Panc1 (cell line): ENCODE results near the gene BRD3. TPM values are rescaled to one million over a fixed set of nuclear protein-coding genes. Genes with fewer than 3 reads are reported as not detected.

Experiments used
- ATAC-seq: fragments of 200-7000 bp; cut with Tn5 transposase; 2 replicates; pipeline ENCODE4 v1.9.1; 2020; ENCODE audit warnings: mild to moderate bottlenecking, moderate library complexity
- BruUV-seq: library from RNA; stranded (reverse); fragments of 400-500 nt; replicated peaks from 2 replicates; lab custom pipeline; 2021; lab: Mats Ljungman, UMichigan
- CTCF ChIA-PET: fragments of 300-600 bp; sonication (Branson Sonifier 250); formaldehyde crosslinking; loops from one replicate; lab custom pipeline; 2022; ENCODE audit warnings: antibody characterized with exemption; lab: Charles Lee
- POLR2A ChIA-PET: fragments of 300-600 bp; sonication (Branson Sonifier 250); formaldehyde crosslinking; loops from one replicate; lab custom pipeline; 2022; ENCODE audit warnings: antibody characterized with exemption; lab: Charles Lee
- DNase-seq: peaks from one replicate; pipeline ENCODE4 v3.0.0-alpha.2; 2010; ENCODE audit warnings: low read depth, low spot score
- H3K27ac ChIP-seq: 2 replicates; pipeline ENCODE4 v1.5.1; 2011; ENCODE audit warnings: mild to moderate bottlenecking, low read length, inconsistent platforms
- H3K27me3 ChIP-seq: fragments of 200-500 bp; sonication (Bioruptor generic); 2 replicates; pipeline ENCODE4 v1.6.0; 2014; ENCODE audit warnings: low read length, inconsistent platforms; ENCODE audit not compliant: control insufficient read depth, insufficient read depth
- H3K36me3 ChIP-seq: fragments of 200-500 bp; sonication (Bioruptor generic); 2 replicates; pipeline ENCODE4 v1.5.1; 2014; ENCODE audit warnings: inconsistent platforms, mild to moderate bottlenecking, low read length, moderate library complexity; ENCODE audit not compliant: control insufficient read depth, insufficient read depth
- H3K4me1 ChIP-seq: 2 replicates; pipeline ENCODE4 v1.5.1; 2011; ENCODE audit warnings: inconsistent platforms, mild to moderate bottlenecking, low read length, moderate library complexity; ENCODE audit not compliant: control insufficient read depth, insufficient read depth
- H3K4me3 ChIP-seq, 2 experiments: 2 replicates each; pipeline ENCODE4 v1.5.1; 2011 to 2012; ENCODE audit warnings: low read depth in 2 of 2, low read length in 2 of 2, mild to moderate bottlenecking in 2 of 2, inconsistent platforms in 1 of 2, moderate library complexity in 1 of 2
- H3K9me3 ChIP-seq: fragments of 200-500 bp; sonication (Bioruptor generic); 2 replicates; pipeline ENCODE4 v1.5.1; 2014; ENCODE audit warnings: low read depth, mild to moderate bottlenecking, inconsistent platforms, low read length, moderate library complexity; ENCODE audit not compliant: control insufficient read depth, insufficient read depth
- CTCF ChIP-seq: fragments of 450-650 bp; IDR thresholded peaks from 2 replicates; pipeline ENCODE4 v1.5.1; 2017; ENCODE audit warnings: mild to moderate bottlenecking
- POLR2AphosphoS5 ChIP-seq: IDR thresholded peaks from 2 replicates; pipeline ENCODE4 v1.6.1; 2012; ENCODE audit warnings: mild to moderate bottlenecking, low read depth, low read length, moderate library complexity
- SIN3A ChIP-seq: IDR thresholded peaks from 2 replicates; pipeline ENCODE4 v1.6.1; 2012; ENCODE audit warnings: low read depth, mild to moderate bottlenecking, low read length, moderate library complexity, borderline replicate concordance; ENCODE audit not compliant: insufficient read depth
- TCF7L2 ChIP-seq: IDR thresholded peaks from 2 replicates; pipeline ENCODE4 v1.6.1; 2011; ENCODE audit warnings: mild to moderate bottlenecking, low read depth, low read length, inconsistent platforms
- in situ Hi-C: cut with HindIII; loops from 2 replicates; pipeline ENCODE4 v1.10.0; 2016; ENCODE audit warnings: low sequenced_read_pairs, low pct_unique_long_range_greater_than_20kb
- intact Hi-C: fragments of 100-400 bp; cut with micrococcal nuclease; formaldehyde crosslinking; loops from one replicate; pipeline ENCODE4 v1.10.0; 2022; ENCODE audit not compliant: unreplicated experiment
- total RNA-seq: library from RNA; stranded (reverse); gene quantifications from one replicate; pipeline ENCODE4 v1.2.1, GENCODE V29; 2021; ENCODE audit not compliant: unreplicated experiment
- TF ChIP-seq, protein P1 (sequence below), 2 experiments: IDR thresholded peaks; 2 replicates each; pipeline ENCODE4 v1.6.1; 2011 to 2012; ENCODE audit warnings: low read depth in 2 of 2, control low read depth in 1 of 2, low read length in 1 of 2, mild to moderate bottlenecking in 1 of 2, moderate library complexity in 1 of 2; ENCODE audit not compliant: insufficient read depth in 1 of 2

The BRD3 gene
- total RNA-seq, 1 experiment from 2014 or later = 27.6 TPM

DNA sequence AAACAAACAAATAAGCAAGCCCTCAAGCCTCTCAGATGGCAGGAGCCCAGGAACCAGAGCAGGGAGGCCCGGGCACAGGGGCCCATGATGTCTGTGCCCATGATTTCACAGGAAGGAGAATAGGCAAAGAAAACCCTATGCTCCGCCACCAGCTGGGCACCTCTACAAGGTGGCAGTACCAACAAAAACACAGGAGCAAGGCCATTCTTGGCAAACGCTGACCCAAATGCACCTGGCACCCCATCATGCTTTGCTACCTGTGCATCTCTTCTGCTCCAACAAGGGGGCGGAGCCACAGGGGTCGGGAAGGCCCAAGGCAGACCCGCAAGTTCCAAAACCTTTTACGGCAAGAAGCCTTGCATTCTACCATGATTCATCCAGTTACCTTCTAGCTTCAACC is 3.1 kb downstream of the BRD3 start:
- in situ Hi-C loops = no loop called here
- no TSS peak for BruUV-seq
- ATAC-seq = no peak
- Histone ChIP-seq H3K36me3 (no peaks in the 10 kb centered on the region; the same call in 1 of the 2 replicates), H3K27ac (no peak overlapping the region), H3K4me1 (no peaks in the 10 kb centered on the region; the same call in 1 of the 2 replicates), H3K27me3 (no peaks in the 10 kb centered on the region), H3K9me3 (no peaks in the 10 kb centered on the region), H3K4me3 (no peak overlapping the region)
- ChIA-PET CTCF (no interaction called here), POLR2A (no interaction called here)
- TF ChIP-seq TCF7L2 (no peak), POLR2AphosphoS5 (no peak), CTCF (no peak)
- TF ChIP-seq, protein P1, sequence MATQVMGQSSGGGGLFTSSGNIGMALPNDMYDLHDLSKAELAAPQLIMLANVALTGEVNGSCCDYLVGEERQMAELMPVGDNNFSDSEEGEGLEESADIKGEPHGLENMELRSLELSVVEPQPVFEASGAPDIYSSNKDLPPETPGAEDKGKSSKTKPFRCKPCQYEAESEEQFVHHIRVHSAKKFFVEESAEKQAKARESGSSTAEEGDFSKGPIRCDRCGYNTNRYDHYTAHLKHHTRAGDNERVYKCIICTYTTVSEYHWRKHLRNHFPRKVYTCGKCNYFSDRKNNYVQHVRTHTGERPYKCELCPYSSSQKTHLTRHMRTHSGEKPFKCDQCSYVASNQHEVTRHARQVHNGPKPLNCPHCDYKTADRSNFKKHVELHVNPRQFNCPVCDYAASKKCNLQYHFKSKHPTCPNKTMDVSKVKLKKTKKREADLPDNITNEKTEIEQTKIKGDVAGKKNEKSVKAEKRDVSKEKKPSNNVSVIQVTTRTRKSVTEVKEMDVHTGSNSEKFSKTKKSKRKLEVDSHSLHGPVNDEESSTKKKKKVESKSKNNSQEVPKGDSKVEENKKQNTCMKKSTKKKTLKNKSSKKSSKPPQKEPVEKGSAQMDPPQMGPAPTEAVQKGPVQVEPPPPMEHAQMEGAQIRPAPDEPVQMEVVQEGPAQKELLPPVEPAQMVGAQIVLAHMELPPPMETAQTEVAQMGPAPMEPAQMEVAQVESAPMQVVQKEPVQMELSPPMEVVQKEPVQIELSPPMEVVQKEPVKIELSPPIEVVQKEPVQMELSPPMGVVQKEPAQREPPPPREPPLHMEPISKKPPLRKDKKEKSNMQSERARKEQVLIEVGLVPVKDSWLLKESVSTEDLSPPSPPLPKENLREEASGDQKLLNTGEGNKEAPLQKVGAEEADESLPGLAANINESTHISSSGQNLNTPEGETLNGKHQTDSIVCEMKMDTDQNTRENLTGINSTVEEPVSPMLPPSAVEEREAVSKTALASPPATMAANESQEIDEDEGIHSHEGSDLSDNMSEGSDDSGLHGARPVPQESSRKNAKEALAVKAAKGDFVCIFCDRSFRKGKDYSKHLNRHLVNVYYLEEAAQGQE (IDR thresholded peaks at IDR 0.05; ENCODE audit: insufficient read depth in 1 of 2, low read depth in 2 of 2, low read length in 1 of 2) = no peak
- DNase-seq = no peak
- intact Hi-C loops = no loop called here

- no peak for DNase-seq
- ChIA-PET POLR2A (interaction anchor here (0.7 kb wide), 1 partner anchor 47 kb away, joined by 4 read pairs; no protein-coding TSS in a partner anchor), CTCF (no interaction called here)
- H3K27ac ChIP-seq = no peak overlapping the region
- H3K36me3 ChIP-seq = no peaks in the 10 kb centered on the region; the same call in 1 of the 2 replicates
- no peaks in the 10 kb centered on the region for H3K9me3 ChIP-seq
- in situ Hi-C loops = no loop called here
- no peaks in the 10 kb centered on the region for H3K27me3 ChIP-seq
- intact Hi-C loops = no loop called here
- H3K4me1 ChIP-seq = no peaks in the 10 kb centered on the region; the same call in 1 of the 2 replicates
- no peak for ATAC-seq
- no TSS peak for BruUV-seq
- H3K4me3 ChIP-seq = no peak overlapping the region
- no peak for TF ChIP-seq POLR2AphosphoS5
- no peak for TF ChIP-seq TCF7L2
- TF ChIP-seq, protein P1 (IDR thresholded peaks at IDR 0.05; ENCODE audit: insufficient read depth in 1 of 2, low read depth in 2 of 2, low read length in 1 of 2) = no peak
- TF ChIP-seq SIN3A = no peak
- no peak for TF ChIP-seq CTCF
Measured at GRCh38 chr9:134063571-134064450, 4.0 kb downstream of the BRD3 start.
